H4 (cell line): ENCODE results near the gene ACP7. TPM values are rescaled to one million over a fixed set of nuclear protein-coding genes. Genes with fewer than 3 reads are reported as not detected.
"Not testable (repeated sequence)": the region's sequence is repeated elsewhere in the genome, so short reads cannot be mapped to it uniquely, and the experiment has no call there.

Source experiments
- DNase-seq: peaks from one replicate; pipeline ENCODE4 v3.0.0-alpha.2; 2015; ENCODE audit warnings: low spot score
- total RNA-seq: library from RNA; depleted of rRNA; stranded (reverse); fragments of >200 nt; shearing (Covaris generic); gene quantifications from 2 replicates; pipeline ENCODE4 v1.2.3, GENCODE V29; 2014

Gene ACP7
- total RNA-seq, 1 experiment from 2014 or later: not detected

DNA sequence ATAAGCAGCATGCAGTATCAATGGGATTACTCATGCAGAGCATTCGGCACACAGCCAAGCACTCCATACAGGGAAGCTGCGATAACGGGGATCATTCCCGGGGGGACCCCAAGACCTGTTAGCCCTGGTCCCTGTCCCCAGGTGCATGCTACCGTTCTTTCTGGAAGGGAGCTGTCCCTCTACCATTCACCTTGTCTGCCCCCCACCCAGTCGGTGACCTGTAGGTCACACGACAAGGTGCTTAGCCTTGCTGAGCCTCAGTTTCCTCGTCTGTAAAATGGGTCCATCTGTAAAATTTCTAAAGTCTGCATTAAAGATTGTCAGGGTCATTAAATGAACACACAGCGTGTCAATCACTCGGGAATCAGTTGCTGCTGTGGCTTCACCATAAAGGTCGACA is 6.8 kb upstream of the ACP7 start:
- no peak for DNase-seq

- peak; percentile 96 for DNase-seq
Measured at GRCh38 chr19:39078436-39079200, 5.5 kb upstream of the ACP7 start.

GRCh38 chr19:39080431-39080830 is 3.7 kb upstream of the ACP7 start:
- no peak for DNase-seq

DNA sequence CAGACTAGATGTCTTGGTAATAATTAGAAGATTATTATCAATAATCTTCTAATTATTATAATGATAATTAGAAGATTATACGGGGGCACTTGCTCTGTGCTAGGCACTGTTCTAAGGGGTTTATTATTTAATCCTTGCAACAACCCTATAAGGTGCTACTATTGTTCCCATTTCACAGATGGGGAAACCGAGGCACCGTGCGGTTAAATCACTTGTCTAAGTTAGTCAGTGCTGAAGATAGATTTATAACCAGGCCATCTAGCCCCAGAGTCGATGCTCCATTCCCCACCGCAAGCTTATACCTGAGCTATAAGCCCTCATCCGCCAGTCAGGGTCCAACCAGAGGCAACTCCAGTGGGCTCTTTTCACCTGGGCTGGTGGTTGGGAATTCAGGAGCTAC is 2.0 kb upstream of the ACP7 start:
- no peak for DNase-seq

GRCh38 chr19:39082745-39083598 is 1.2 kb upstream of the ACP7 start:
- DNase-seq: no peak

DNA sequence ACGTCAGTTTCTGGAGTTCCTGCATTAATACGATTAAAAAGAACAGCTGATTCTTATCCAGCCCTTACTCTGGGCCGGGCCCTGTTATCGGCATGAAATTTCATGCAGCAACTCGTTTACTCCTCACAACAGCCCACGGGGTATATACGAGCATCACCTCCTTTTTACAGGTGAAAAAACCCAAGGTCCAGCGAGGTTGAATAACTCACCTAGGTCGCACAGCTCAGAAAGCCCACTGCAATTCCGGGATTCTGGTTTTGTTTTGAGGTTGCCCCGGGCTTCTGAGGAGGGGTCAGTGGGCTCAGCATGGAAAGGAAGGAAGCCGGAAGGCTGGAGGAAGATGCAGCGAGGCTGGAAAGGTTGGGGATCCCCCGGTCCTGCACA is 577 bp upstream of the ACP7 start:
- DNase-seq: no peak

GRCh38 chr19:39084732-39085080 is 538 bp downstream of the ACP7 start:
- peak; percentile 6 for DNase-seq

GRCh38 chr19:39085392-39085791 is 1.2 kb downstream of the ACP7 start:
- no peak for DNase-seq

GRCh38 chr19:39086386-39086785 is 2.2 kb downstream of the ACP7 start:
- no peak for DNase-seq

- no peak for DNase-seq
Measured at GRCh38 chr19:39087907-39088686, 3.9 kb downstream of the ACP7 start.

DNA sequence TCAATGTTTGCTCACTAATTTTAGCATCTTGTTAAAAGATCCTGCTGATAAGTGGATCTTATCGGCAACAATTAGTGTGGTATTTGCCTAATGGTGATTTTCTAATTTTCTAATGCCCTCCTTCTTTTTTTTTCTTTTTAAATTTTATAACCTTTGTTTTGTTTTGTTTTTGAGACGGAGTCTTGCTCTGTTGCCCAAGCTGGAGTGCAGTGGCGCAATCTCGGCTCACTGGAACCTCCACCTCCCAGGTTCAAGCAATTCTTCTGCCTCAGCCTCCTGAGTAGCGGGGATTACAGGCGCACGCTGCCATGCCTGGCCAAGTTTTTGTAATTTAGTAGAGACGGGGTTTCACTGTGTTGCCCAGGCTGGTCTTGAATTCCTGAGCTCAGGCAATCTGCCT is 5.8 kb downstream of the ACP7 start:
- not testable (repeated sequence) for DNase-seq

- no peak for DNase-seq
Measured at GRCh38 chr19:39090881-39091280, 6.7 kb downstream of the ACP7 start.

DNA sequence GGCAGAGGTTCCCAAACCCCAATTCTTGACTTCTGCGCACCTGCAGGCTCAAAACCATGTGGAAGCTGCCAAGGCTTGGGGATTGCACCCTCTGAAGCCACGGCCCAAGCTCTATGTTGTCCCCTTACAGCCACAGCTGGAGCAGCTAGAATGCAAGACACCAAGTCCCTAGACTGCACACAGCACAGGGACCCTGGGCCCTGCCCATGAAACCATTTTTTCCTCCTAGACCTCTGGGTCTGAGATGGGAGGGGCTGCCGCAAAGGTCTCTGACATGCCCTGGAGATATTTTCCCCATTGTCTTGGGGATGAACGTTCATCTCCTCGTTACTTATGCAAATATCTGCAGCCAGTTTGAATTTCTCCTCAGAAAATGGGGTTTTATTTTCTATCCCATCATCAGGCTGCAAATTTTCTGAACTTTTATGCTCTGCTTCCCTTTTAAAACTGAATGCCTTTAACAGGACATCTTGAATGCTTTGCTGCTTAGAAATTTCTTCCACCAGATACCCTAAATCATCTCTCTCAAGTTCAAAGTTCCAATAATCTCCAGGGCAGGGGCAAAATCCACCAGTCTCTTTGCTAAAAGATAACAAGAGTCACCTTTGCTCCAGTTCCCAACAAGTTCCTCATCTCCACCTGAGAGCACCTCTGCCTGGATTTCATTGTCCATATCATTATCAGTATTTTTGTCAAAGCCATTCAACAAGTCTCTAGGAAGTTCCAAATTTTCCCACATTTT is 11.8 kb downstream of the ACP7 start:
- not testable (repeated sequence) for DNase-seq

DNA sequence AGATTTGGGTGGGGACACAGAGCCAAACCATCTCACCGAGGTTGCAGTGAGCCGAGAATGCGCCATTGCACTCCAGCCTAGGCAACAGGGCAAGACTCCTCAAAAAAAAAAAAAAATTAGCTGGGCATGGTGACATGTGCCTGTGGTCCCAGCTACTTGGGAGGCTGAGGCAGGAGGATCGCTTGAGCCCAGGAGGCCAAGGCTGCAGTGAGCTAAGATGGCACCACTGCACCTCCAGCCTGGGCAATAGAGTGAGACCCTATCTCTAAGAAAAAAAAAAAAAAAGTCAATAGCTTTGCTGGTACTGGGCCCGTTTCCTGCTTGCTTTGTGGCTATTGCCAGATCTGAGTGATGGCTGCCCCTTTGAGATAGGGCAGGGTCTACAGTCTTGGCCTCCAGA is 13.1 kb downstream of the ACP7 start:
- DNase-seq: no peak

- DNase-seq: no peak
Measured at GRCh38 chr19:39097721-39098120, 13.6 kb downstream of the ACP7 start.

DNA sequence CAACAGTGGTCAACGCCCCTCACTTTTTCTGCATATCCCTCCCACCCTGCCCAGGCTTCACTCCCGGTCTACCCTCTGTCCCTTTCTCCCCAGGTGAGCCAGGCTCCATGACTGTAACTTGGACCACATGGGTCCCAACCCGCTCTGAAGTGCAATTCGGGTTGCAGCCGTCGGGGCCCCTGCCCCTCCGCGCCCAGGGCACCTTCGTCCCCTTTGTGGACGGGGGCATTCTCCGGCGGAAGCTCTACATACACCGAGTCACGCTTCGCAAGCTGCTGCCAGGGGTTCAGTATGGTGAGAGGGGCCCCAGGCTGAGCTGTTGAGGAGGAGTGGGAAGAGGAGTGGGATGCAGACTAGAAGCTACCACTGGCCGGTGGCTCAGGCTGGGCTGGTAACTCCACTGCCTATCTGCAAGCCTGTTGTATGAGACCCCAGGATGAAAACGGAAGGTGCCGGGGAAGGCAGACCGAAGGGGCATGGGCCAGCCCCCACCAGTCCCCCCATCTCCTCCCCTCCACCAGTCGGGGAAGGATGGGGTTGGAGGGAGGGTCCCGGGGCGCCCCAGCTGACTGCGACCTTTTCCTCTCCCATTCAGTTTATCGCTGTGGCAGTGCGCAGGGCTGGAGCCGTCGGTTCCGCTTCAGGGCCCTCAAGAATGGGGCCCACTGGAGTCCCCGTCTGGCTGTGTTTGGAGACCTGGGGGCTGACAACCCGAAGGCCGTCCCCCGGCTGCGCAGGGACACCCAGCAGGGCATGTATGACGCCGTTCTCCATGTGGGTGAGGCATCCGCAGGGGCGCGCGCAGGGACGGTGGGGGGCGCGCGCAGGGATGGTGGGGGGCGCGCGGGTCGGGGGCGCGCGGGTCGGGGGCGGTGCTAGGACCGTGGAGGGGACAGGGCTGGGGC is 14.4 kb downstream of the ACP7 start:
- DNase-seq: no peak

- no peak for DNase-seq
Measured at GRCh38 chr19:39099341-39099740, 15.2 kb downstream of the ACP7 start.

DNA sequence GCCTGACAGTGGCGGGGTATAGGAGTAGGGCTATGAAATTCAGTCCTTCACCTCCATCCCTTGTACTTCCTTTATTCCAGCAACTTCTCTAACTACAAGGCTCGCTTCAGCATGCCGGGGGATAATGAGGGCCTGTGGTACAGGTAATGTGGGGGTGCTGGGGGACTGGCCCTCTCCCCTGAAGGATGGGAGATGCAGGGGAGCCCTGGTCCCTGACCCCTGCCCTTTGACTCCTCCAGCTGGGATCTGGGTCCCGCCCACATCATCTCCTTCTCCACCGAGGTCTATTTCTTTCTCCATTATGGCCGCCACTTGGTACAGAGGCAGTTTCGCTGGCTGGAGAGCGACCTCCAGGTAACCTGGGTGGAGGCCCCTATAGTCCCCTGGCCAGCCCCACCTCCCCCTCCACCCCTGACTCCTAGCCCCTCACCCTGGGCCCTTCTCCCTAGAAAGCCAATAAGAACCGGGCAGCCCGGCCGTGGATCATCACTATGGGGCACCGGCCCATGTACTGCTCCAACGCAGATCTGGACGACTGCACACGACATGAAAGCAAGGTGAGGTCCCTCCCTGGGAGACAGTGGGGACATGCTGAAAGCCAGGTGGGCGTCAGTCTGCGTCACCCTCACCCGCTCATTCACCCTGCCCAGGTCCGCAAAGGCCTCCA is 16.5 kb downstream of the ACP7 start:
- DNase-seq: no peak

DNA sequence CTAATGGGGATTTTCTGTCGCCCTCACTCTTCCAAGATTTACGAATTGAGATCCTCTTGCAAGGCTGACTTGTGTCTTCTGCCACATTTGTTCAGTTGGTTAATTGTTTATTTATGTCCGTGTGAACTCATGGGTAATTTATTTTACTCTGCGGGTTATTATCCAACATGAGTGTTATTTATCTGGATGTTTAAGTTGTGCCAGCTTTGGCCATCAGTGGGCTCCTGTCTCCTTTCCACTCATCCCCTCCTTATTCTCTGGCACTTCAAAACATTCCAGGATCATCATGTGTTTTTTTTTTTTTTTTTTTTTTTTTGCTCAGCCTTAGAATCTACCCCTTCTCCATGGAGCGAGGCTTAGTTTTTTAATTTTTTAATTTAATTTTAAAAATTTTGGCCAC is 19.0 kb downstream of the ACP7 start:
- DNase-seq: no peak

- no peak for DNase-seq
Measured at GRCh38 chr19:39104186-39104596, 20.0 kb downstream of the ACP7 start.
